Fibroblast of skin of back (primary cell): ENCODE data around the gene CA10.

ENCODE experiments used
- DNase-seq: peaks from one replicate; pipeline ENCODE4 v3.0.0-alpha.2; 2013

The CA10 gene

DNA sequence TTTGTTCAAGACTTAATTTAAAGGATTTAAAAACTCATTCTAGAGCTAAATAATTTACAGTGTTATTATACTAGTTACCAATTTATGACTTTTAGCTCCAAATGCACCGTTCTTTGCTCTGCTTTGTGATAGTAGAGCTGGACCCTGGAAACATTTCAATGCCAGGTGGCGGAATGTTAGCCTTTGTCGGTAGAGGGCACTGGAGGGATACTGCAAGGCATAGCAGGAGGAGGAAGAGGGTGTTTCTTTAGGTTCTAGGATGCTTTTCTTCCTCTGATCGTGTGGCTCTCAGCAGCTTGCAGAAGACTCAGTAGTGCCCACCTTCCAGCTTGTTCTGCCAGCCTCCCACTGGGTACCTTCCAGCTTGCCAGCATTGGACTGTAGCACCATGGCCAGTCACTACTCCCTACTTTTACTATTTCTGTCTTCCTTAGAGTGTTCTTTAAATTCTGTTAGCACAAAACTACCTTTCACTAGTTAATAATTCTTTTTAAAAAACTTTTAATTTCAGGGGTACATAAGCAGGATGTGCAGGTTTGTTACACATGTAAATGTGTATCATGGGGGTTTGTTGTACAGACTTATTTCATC lies 572.9 kb downstream of the CA10 start:
- DNase-seq, result no peak

DNA sequence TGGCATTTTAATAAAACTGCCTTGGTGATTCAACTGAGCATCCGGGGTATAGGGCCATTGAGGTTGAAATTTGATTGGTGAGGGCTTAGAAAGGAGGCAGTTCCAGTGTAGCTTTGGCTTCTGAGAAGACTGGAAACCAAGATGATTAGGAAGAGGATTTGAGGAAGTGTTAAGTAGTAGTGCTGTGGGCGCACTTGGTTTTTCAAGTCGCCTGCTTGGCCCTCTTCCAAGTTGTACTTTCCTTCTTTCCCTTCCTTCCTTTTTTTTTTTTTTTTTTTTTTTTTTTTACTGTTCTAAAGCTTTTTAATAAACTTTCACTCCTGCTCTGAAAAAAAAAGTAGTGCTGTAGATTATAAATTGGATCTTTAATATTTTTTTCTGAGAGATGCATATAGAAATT lies 577.6 kb downstream of the CA10 start:
- no peak for DNase-seq
